ENCODE data around the gene VEZF1. TPM values are rescaled to one million over a fixed set of nuclear protein-coding genes. Genes with fewer than 3 reads are reported as not detected.

Gene VEZF1
- polyA plus RNA-seq, 3 donors: 28.3 to 40.1 (median 29.0) TPM

GRCh38 chr17:58002154-58002948 is 14.3 kb upstream of the VEZF1 start:
- peak overlapping the region in 3 of 7 donors; percentile 36 to 49 (median 37) for H3K27ac Mint-ChIP-seq
- H3K9ac ChIP-seq (ENCODE audit: insufficient read depth, low read length, poor library complexity, severe bottlenecking): no peak overlapping the region
- peaks cover 0 to 3% (median 0%) of the 10 kb centered on the region in 3 donors for H3K27me3 Mint-ChIP-seq (ENCODE audit: low read depth in 3 of 3)
- TF ChIP-seq, protein P1, sequence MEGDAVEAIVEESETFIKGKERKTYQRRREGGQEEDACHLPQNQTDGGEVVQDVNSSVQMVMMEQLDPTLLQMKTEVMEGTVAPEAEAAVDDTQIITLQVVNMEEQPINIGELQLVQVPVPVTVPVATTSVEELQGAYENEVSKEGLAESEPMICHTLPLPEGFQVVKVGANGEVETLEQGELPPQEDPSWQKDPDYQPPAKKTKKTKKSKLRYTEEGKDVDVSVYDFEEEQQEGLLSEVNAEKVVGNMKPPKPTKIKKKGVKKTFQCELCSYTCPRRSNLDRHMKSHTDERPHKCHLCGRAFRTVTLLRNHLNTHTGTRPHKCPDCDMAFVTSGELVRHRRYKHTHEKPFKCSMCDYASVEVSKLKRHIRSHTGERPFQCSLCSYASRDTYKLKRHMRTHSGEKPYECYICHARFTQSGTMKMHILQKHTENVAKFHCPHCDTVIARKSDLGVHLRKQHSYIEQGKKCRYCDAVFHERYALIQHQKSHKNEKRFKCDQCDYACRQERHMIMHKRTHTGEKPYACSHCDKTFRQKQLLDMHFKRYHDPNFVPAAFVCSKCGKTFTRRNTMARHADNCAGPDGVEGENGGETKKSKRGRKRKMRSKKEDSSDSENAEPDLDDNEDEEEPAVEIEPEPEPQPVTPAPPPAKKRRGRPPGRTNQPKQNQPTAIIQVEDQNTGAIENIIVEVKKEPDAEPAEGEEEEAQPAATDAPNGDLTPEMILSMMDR (IDR thresholded peaks at IDR 0.05): no peak
- no peak overlapping the region for H3K27ac ChIP-seq (ENCODE audit: low read depth in 1 of 2, low read length in 2 of 2)
- H3K4me3 ChIP-seq (replicated peaks in 1 of 3; ENCODE audit: low read depth in 2 of 3, low read length in 3 of 3): no peak overlapping the region
- H3K4me3 Mint-ChIP-seq: no peak overlapping the region
- peaks cover 45 to 80% of the 10 kb centered on the region in 2 donors for H3K36me3 ChIP-seq (replicated peaks in 1 of 2; ENCODE audit: control insufficient read depth in 1 of 2, insufficient read depth in 2 of 2, low read length in 2 of 2)
- H3K4me1 Mint-ChIP-seq: peaks cover 28% of the 10 kb centered on the region
- H3K79me2 ChIP-seq (ENCODE audit: insufficient read depth, low read length): peaks cover 62% of the 10 kb centered on the region
- H4K20me1 ChIP-seq (ENCODE audit: insufficient read depth, low read length): peaks cover 85% of the 10 kb centered on the region
- H2AFZ ChIP-seq (ENCODE audit: insufficient read depth, low read depth, low read length, poor library complexity, severe bottlenecking): no peak overlapping the region
- no peaks in the 10 kb centered on the region for H3K9me3 Mint-ChIP-seq
- peaks cover 19 to 29% of the 10 kb centered on the region in 2 donors for H3K4me1 ChIP-seq (ENCODE audit: control insufficient read depth in 1 of 2, insufficient read depth in 2 of 2, low read length in 2 of 2)
- 83% methylated on average over 2 of the region's 4 CpGs for WGBS (ENCODE audit: insufficient coverage)
- H3K9me3 ChIP-seq (replicated peaks in 1 of 2; ENCODE audit: control insufficient read depth in 1 of 2, insufficient read depth in 1 of 2, low read length in 2 of 2): no peaks in the 10 kb centered on the region
- H3K4me2 ChIP-seq (replicated peaks; ENCODE audit: extremely low read depth, low read length, poor library complexity, severe bottlenecking): no peak overlapping the region
- peaks cover 49 to 50% of the 10 kb centered on the region in 2 donors for H3K36me3 Mint-ChIP-seq
- H3K27me3 ChIP-seq (ENCODE audit: control insufficient read depth in 2 of 2, insufficient read depth in 2 of 2, low read length in 2 of 2): no peaks in the 10 kb centered on the region
- intact Hi-C loops (cut with micrococcal nuclease): no loop called here
- no peak for DNase-seq

GRCh38 chr17:58001461-58002124 is 13.5 kb upstream of the VEZF1 start:
- TF ChIP-seq, protein P1 (IDR thresholded peaks at IDR 0.05): no peak
- Mint-ChIP-seq H3K27me3 (ENCODE audit: low read depth in 3 of 3) (peaks cover 0 to 2% (median 0%) of the 10 kb centered on the region in 3 donors), H3K27ac (no peak overlapping the region), H3K9me3 (no peaks in the 10 kb centered on the region), H3K36me3 (peaks cover 51 to 52% of the 10 kb centered on the region in 2 donors), H3K4me3 (no peak overlapping the region), H3K4me1 (peaks cover 28% of the 10 kb centered on the region)
- WGBS (ENCODE audit: insufficient coverage): no CpG with 5 or more reads among the region's 1 CpG
- peaks cover 83% of the 10 kb centered on the region for H4K20me1 ChIP-seq (ENCODE audit: insufficient read depth, low read length)
- H3K9ac ChIP-seq (ENCODE audit: insufficient read depth, low read length, poor library complexity, severe bottlenecking): no peak overlapping the region
- intact Hi-C loops (cut with micrococcal nuclease): no loop called here
- H2AFZ ChIP-seq (ENCODE audit: insufficient read depth, low read depth, low read length, poor library complexity, severe bottlenecking): no peak overlapping the region
- DNase-seq: no peak
- H3K79me2 ChIP-seq (ENCODE audit: insufficient read depth, low read length): peaks cover 57% of the 10 kb centered on the region
- peaks cover 45 to 83% of the 10 kb centered on the region in 2 donors for H3K36me3 ChIP-seq (replicated peaks in 1 of 2; ENCODE audit: control insufficient read depth in 1 of 2, insufficient read depth in 2 of 2, low read length in 2 of 2)
- H3K4me1 ChIP-seq (ENCODE audit: control insufficient read depth in 1 of 2, insufficient read depth in 2 of 2, low read length in 2 of 2): peaks cover 19 to 25% of the 10 kb centered on the region in 2 donors
- H3K27ac ChIP-seq (ENCODE audit: low read depth in 1 of 2, low read length in 2 of 2): no peak overlapping the region
- no peak overlapping the region for H3K4me2 ChIP-seq (replicated peaks; ENCODE audit: extremely low read depth, low read length, poor library complexity, severe bottlenecking)
- no peaks in the 10 kb centered on the region for H3K9me3 ChIP-seq (replicated peaks in 1 of 2; ENCODE audit: control insufficient read depth in 1 of 2, insufficient read depth in 1 of 2, low read length in 2 of 2)
- no peaks in the 10 kb centered on the region for H3K27me3 ChIP-seq (ENCODE audit: control insufficient read depth in 2 of 2, insufficient read depth in 2 of 2, low read length in 2 of 2)
- H3K4me3 ChIP-seq (replicated peaks in 1 of 3; ENCODE audit: low read depth in 2 of 3, low read length in 3 of 3): no peak overlapping the region
